ENCODE measurements around the gene NXT2.

DNA sequence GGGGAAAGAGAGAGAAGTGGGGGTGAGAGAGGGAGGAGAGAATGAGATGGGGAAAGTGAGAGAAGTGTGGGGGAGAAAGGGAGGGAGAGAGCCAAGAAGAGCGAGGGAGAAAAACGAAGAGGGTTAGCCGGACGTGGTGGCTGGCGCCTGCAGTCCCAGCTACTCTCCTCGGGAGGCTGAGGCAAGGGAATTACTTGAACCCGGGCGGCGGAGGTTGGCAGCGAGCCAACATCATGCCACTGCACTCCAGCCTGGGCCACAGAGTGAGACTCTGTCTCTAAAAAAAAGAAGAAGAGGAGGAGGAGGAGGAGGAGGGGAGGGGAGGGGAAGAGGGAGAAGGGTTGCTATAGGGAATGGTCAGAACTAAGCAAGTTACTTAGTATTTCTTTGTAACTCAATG is 1.7 kb upstream of the NXT2 start:
- TF ChIP-seq ZNF565 (CRISPR knock-in tag; conservative IDR thresholded peaks at IDR 0.05; ENCODE audit: low read depth) = no peak
- TF ChIP-seq ZFP30 (CRISPR knock-in tag; IDR thresholded peaks at IDR 0.05) = no peak
- TF ChIP-seq TOX (CRISPR knock-in tag; IDR thresholded peaks at IDR 0.05; ENCODE audit: borderline replicate concordance) = no peak
- no peak for TF ChIP-seq ZNF70 (CRISPR knock-in tag; IDR thresholded peaks at IDR 0.05)

Measured in SK-N-SH treated with all-trans-retinoic acid at 6 μM for 48 hours (cell line).